Muscle of leg (tissue), 11 donors: ENCODE measurements around the gene EFHC1. TPM values are rescaled to one million over a fixed set of nuclear protein-coding genes. Genes with fewer than 3 reads are reported as not detected.

Experiments
- DNase-seq: peaks from one replicate; pipeline ENCODE4 v3.0.0; 2013
- H3K27ac ChIP-seq: one replicate; pipeline ENCODE4 v1.5.1; 2013; ENCODE audit warnings: mild to moderate bottlenecking, low read length, control low read depth
- H3K27me3 ChIP-seq: one replicate; pipeline ENCODE4 v1.6.1; 2013; ENCODE audit warnings: low read length; ENCODE audit not compliant: control insufficient read depth, insufficient read depth
- H3K36me3 ChIP-seq: one replicate; pipeline ENCODE4 v1.6.1; 2013; ENCODE audit warnings: low read length; ENCODE audit not compliant: control insufficient read depth, insufficient read depth
- H3K4me1 ChIP-seq: one replicate; pipeline ENCODE4 v1.6.1; 2013; ENCODE audit warnings: low read length; ENCODE audit not compliant: control insufficient read depth, insufficient read depth
- H3K4me3 ChIP-seq: one replicate; pipeline ENCODE4 v1.5.1; 2013; ENCODE audit warnings: low read length, control low read depth
- H3K9me3 ChIP-seq: replicated peaks from 2 replicates; pipeline ENCODE4 v1.6.1; 2013; ENCODE audit warnings: low read depth, low read length; ENCODE audit not compliant: control insufficient read depth
- WGBS: methylation state at CpG from one replicate; pipeline ENCODE4 v1.1.5; 2013; ENCODE audit warnings: missing lambda C conversion rate; ENCODE audit not compliant: insufficient coverage; 5-methylcytosine and 5-hydroxymethylcytosine counted together
- polyA plus RNA-seq, 8 donors: library from polyadenylated mRNA; unstranded; fragments of 120-200 nt; gene quantifications; one replicate each; pipeline versions ENCODE4 v1.2.1 to v1.2.3, GENCODE V29; 2013; ENCODE audit warnings: inconsistent platforms in 1 of 8, low replicate concordance in 1 of 8; ENCODE audit not compliant: insufficient read length in 8 of 8, insufficient read depth in 1 of 8
- total RNA-seq: library from RNA; stranded (reverse); fragments of 120-200 nt; gene quantifications from one replicate; pipeline ENCODE4 v1.2.4, GENCODE V29; 2013

EFHC1 gene
- total and polyA plus RNA-seq, 9 donors: 16.9 to 25.7 (median 18.4) TPM

DNA sequence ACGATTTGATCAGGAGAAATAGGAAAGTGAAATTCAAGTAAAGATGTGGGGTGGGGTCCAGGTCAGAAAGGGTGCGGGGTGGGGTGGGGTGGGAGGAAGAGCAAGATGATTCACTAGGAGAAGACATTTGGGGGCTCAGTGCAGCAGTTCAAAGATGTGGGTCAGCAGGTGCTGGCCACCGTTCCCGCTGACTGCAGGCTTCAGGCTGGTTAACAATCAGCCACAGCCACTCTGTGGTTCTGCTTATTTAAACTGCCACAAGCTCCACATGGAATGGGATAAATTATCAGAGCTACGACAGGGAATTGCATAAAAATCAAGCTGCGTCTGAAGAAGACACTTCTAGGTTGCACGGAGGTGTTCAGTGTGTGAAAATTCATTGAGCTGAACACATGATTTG lies 107.3 kb downstream of the EFHC1 start:
- H3K27me3 ChIP-seq: no peaks in the 10 kb centered on the region
- H3K36me3 ChIP-seq: peaks cover 6% of the 10 kb centered on the region
- H3K4me1 ChIP-seq: peaks cover 9% of the 10 kb centered on the region
- no peak overlapping the region for H3K4me3 ChIP-seq
- DNase-seq: no peak
- H3K27ac ChIP-seq: no peak overlapping the region
- no peaks in the 10 kb centered on the region for H3K9me3 ChIP-seq
- 90% methylated on average over 4 of the region's 7 CpGs for WGBS

DNA sequence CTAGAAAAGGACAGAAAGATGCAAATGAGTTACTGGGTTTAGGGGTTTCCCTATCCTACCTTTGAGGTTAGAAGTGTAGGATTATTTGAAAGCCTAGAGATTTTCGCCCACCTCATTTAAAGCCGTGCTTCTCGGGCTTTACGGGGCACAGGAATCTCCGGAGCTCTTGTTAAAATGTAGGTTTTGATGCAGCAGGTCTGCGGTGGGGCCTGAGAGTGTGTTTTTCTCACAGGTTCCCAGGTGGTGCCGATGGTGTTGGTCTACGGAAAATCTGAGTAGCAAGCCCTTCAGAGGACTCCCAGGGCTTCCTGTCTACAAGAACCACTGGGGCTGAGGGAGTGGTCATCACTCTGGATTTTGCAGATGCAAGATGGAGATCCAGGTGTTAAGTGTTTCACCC lies 109.2 kb downstream of the EFHC1 start:
- Histone ChIP-seq H3K27ac (no peak overlapping the region), H3K9me3 (no peaks in the 10 kb centered on the region), H3K4me3 (no peak overlapping the region), H3K36me3 (peaks cover 13% of the 10 kb centered on the region), H3K27me3 (no peaks in the 10 kb centered on the region), H3K4me1 (peaks cover 6% of the 10 kb centered on the region)
- 87% methylated on average over 6 of the region's 8 CpGs for WGBS
- DNase-seq: no peak

DNA sequence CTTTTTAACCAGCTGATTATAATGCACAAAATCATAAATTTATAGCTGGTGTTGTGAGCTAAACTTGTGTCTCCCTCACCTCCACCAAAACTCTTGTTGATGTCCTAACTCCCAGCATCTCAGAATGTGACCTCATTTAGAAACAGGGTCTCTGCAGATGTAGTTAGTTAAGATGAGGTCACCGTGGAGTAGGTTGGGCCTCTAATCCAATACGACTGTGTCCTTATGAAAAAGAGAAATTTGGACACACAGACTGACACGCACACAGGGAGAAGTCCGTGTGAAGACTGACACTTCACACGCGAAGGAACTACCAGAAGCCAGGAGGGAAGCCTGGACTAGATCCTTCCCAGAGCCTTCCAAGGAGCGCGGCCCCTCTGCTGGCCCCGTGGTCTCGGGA lies 110.2 kb downstream of the EFHC1 start:
- Histone ChIP-seq H3K36me3 (peaks cover 23% of the 10 kb centered on the region), H3K4me1 (peaks cover 6% of the 10 kb centered on the region), H3K4me3 (no peak overlapping the region), H3K27ac (no peak overlapping the region), H3K27me3 (no peaks in the 10 kb centered on the region), H3K9me3 (no peaks in the 10 kb centered on the region)
- WGBS: 85% methylated on average over 8 of the region's 10 CpGs
- DNase-seq: no peak

DNA sequence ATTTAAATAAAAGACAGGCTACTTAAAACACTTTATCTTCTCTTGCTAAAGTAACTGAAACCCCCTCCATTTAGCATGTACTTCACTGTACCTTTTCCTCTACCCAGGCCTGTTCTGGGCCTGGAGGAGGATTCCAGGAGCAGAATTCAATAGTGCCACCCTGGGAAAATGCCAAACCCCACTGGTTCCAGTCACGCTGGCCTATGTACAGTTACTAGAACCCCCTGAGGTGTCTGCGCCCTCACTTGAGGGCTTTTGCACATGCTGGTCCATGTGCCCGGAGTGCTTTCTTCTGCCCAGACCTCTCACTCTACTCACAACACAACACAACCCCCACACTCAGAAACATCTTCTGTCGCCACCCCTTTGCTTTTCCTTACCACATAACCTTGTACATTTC lies 111.3 kb downstream of the EFHC1 start:
- Histone ChIP-seq H3K27ac (no peak overlapping the region), H3K4me1 (peaks cover 6% of the 10 kb centered on the region), H3K4me3 (no peak overlapping the region), H3K9me3 (no peaks in the 10 kb centered on the region), H3K36me3 (peaks cover 26% of the 10 kb centered on the region), H3K27me3 (no peaks in the 10 kb centered on the region)
- WGBS: 95% methylated on average over 4 of the region's 4 CpGs
- DNase-seq: no peak

DNA sequence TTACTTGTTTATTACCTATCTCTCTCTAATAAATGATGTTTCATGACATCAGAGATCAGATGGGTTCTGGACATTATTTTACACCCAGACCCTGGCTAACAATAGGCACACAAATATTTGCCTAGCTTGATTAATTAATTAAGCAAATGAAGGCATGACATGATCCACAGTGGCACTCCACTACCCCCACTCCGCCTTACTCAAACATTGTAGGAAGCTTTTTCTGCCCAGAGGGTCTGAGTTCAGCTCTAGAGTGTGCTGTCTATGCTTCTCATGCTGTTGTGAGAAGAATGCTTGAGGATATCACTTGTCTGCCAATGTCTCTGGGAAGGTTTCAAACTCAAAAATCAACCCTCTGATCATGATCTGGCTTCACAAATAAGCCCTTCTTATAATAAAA lies 111.7 kb downstream of the EFHC1 start:
- no peaks in the 10 kb centered on the region for H3K27me3 ChIP-seq
- no peak for DNase-seq
- H3K4me3 ChIP-seq: no peak overlapping the region
- H3K36me3 ChIP-seq: peaks cover 24% of the 10 kb centered on the region
- peaks cover 6% of the 10 kb centered on the region for H3K4me1 ChIP-seq
- H3K9me3 ChIP-seq: no peaks in the 10 kb centered on the region
- WGBS: no CpG with 5 or more reads among the region's 1 CpG
- no peak overlapping the region for H3K27ac ChIP-seq

DNA sequence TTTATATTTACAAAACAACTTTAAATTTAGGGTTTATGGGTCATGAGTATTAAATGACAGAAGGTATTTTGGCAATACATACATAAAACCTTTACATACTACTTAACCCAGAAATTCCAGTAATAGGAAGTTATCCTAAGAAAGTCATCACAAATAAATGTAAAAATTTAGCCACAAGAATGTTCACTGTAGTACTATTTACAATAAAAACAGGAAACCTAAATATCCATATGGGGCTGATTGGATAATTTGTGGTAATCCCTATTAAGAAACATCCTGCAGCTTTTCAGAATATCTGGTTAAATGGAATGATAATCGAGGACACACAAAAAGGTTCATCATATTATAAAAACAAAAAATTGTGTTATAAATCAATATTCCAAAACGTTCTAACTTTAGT lies 112.3 kb downstream of the EFHC1 start:
- H3K4me3 ChIP-seq: no peak overlapping the region
- H3K4me1 ChIP-seq: peaks cover 9% of the 10 kb centered on the region
- H3K36me3 ChIP-seq: peaks cover 24% of the 10 kb centered on the region
- DNase-seq: no peak
- H3K27ac ChIP-seq: no peak overlapping the region
- no peaks in the 10 kb centered on the region for H3K27me3 ChIP-seq
- whole genome bisulfite sequencing: no CpG with 5 or more reads among the region's 2 CpGs
- H3K9me3 ChIP-seq: no peaks in the 10 kb centered on the region

DNA sequence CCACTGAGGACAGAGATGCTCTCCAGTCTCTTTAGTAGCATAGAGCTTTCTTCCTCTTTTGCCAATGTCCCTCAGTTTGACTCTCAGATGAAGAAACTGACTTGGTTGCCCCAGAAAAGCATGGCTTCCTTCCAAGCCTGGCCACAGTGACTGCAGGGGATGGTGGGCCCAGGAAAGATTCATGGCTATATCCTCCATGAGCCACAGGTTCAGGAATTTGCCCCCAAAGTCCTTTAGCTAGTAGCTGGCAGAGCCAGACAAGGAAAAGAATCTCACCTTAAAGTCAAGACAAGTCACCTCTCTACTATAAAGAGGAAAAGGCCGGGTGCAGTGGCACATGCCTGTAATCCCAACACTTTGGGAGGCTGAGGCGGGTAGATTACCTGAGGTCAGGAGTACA lies 113.3 kb downstream of the EFHC1 start:
- DNase-seq: no peak
- no peak overlapping the region for H3K27ac ChIP-seq
- H3K36me3 ChIP-seq: peaks cover 24% of the 10 kb centered on the region
- H3K4me3 ChIP-seq: no peak overlapping the region
- WGBS: no CpG with 5 or more reads among the region's 2 CpGs
- no peaks in the 10 kb centered on the region for H3K9me3 ChIP-seq
- H3K4me1 ChIP-seq: peaks cover 14% of the 10 kb centered on the region
- H3K27me3 ChIP-seq: no peaks in the 10 kb centered on the region

DNA sequence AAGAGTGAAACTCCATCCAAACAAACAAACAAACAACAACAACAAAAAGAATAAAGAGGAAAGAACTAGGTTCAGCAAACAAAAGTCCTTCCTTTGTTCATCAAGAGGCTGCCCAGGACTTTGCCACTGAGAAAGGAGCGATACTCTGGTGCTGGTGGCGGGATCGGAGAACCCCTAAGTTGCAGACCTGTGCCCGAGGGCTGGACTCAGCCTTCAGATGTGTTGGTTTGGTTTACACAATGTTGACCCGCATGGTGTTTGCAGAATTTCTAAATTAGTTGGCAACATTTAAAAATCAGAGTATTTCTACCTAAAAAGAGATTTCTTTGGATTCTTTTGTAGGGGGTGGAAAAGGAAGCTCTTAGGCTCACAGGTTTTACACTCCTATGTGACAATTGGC lies 114.2 kb downstream of the EFHC1 start:
- no peak overlapping the region for H3K27ac ChIP-seq
- peaks cover 24% of the 10 kb centered on the region for H3K36me3 ChIP-seq
- no peak overlapping the region for H3K4me3 ChIP-seq
- WGBS: 100% methylated on average over 1 of the region's 5 CpGs
- H3K4me1 ChIP-seq: peaks cover 14% of the 10 kb centered on the region
- no peaks in the 10 kb centered on the region for H3K9me3 ChIP-seq
- no peak for DNase-seq
- H3K27me3 ChIP-seq: no peaks in the 10 kb centered on the region

DNA sequence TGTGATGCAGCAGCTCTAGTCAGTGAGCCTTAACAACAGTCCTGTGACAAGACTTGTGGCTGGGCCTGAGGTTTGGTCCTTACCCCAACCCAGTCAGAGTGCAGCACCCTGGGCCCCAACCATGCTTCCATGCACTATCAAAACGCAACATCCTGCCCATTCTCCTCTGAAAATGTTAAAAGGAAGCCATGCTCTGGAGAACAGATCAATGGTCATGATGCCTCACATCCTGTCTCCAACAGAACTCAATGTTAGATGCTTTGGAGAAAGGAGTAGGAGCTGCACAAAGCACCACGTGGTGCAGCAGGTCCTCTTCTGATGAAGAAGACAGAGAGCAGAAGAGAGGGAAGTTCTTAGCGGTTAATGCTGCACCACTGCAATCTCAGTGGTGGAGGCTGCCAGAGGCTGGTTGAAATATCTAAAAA lies 114.8 kb downstream of the EFHC1 start:
- Histone ChIP-seq H3K27me3 (no peaks in the 10 kb centered on the region), H3K9me3 (no peaks in the 10 kb centered on the region), H3K4me1 (peaks cover 14% of the 10 kb centered on the region), H3K27ac (no peak overlapping the region), H3K4me3 (no peak overlapping the region), H3K36me3 (peaks cover 24% of the 10 kb centered on the region)
- WGBS: 88% methylated on average over 2 of the region's 3 CpGs
- no peak for DNase-seq

DNA sequence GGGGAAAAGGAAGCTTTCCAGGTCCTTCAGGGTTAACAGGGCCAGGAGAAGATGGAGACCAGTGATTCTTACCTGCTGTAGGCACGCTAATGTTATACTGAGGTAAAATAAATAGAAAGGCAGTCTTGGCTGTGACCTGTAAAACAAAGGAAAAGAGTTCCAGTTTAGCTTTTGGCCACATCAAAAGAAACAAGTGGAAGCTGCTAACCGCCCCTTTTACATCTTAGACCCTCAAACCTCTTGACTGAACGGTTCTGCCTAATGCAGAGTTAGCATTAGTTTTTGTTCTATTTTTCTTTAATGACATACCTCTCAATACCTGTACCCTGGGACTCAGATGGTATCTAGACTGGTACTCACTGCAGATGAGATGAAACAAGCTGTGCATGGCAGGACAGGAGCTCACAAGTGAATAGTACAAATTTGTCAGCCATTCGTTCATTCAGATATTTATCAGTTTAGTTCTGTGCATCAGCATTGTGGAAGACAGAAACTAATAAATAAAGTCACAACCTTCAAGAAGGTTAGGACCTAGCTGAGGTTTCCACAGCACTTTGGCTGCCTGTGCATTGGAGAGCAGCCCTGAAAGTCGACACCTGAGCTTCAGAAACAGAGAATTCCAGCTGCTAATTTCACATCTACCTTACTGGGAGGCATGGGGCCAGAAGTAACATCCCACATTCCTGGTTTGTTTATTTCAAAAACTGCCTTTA lies 115.7 kb downstream of the EFHC1 start:
- H3K27ac ChIP-seq: no peak overlapping the region
- H3K4me3 ChIP-seq: no peak overlapping the region
- no peaks in the 10 kb centered on the region for H3K9me3 ChIP-seq
- no peaks in the 10 kb centered on the region for H3K27me3 ChIP-seq
- H3K4me1 ChIP-seq: peaks cover 15% of the 10 kb centered on the region
- 20% methylated on average over 1 of the region's 5 CpGs for WGBS
- H3K36me3 ChIP-seq: peaks cover 20% of the 10 kb centered on the region
- DNase-seq: no peak

DNA sequence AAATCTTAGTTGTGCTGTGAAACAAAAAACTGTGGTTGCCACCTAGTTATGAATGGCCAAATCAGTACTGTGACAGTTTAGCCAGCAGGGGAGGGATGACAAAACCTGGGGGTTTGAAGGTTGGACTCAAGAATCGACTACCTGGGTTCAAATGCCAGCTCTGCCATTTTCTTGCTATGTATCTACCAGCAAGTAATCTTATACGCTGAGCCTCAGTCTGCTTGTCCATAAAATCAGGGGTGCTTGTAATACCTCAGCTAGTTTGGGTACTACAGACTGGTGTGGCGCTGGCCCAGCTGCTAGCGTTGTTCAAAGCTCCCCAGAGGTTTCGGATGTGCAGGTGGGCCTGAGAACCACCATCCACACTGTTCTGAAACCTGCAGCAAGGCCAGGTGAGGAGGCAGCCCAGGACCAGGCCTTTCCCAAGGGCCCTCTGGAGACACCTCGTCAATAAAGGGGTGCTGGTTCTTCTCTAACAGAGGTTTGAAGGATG lies 116.3 kb downstream of the EFHC1 start:
- no peak overlapping the region for H3K4me3 ChIP-seq
- H3K9me3 ChIP-seq: no peaks in the 10 kb centered on the region
- H3K27me3 ChIP-seq: no peaks in the 10 kb centered on the region
- peaks cover 20% of the 10 kb centered on the region for H3K36me3 ChIP-seq
- WGBS: 80% methylated on average over 6 of the region's 6 CpGs
- no peak for DNase-seq
- peaks cover 15% of the 10 kb centered on the region for H3K4me1 ChIP-seq
- no peak overlapping the region for H3K27ac ChIP-seq
